Gastroesophageal sphincter (tissue), 4 donors: Measurements from ENCODE around the gene RAB3C. TPM values are rescaled to one million over a fixed set of nuclear protein-coding genes. Genes with fewer than 3 reads are reported as not detected.

Source experiments
- ATAC-seq: fragments of 150-250 bp; one replicate; pipeline ENCODE4 v1.9.1; 2016; ENCODE audit warnings: mild to moderate bottlenecking, moderate library complexity
- H3K27ac ChIP-seq, 4 donors: fragments of 200-600 bp; sonication (generic) in 3 of 4; 1 replicate in 3 of 4; 2 replicates in 1 of 4; pipeline ENCODE4 v1.5.1; 2016 to 2019
- H3K27me3 ChIP-seq: fragments of 200-600 bp; sonication (generic); one replicate; pipeline ENCODE4 v1.5.1; 2019
- H3K36me3 ChIP-seq, 2 donors: fragments of 200-600 bp; sonication (generic); one replicate each; pipeline ENCODE4 v1.5.1; 2019; ENCODE audit warnings: control low read depth in 1 of 2
- H3K4me1 ChIP-seq, 3 donors: fragments of 200-600 bp; sonication (generic); 1 replicate in 2 of 3; 2 replicates in 1 of 3; pipeline ENCODE4 v1.5.1; 2016 to 2019; ENCODE audit warnings: control low read depth in 2 of 3
- H3K4me3 ChIP-seq, 2 donors: fragments of 200-600 bp; sonication (generic); one replicate each; pipeline ENCODE4 v1.5.1; 2019; ENCODE audit warnings: mild to moderate bottlenecking in 1 of 2, moderate library complexity in 1 of 2
- H3K9me3 ChIP-seq, 3 donors: fragments of 200-600 bp; sonication (generic); one replicate each; pipeline ENCODE4 v1.5.1; 2017 to 2019; ENCODE audit warnings: control low read depth in 2 of 3
- EP300 ChIP-seq: sonication (generic); formaldehyde crosslinking; IDR thresholded peaks from one replicate; pipeline ENCODE4 v1.6.1; 2017; ENCODE audit warnings: antibody characterized with exemption, mild to moderate bottlenecking
- POLR2A ChIP-seq, 2 donors: fragments of 450-650 bp; IDR thresholded peaks; one replicate each; pipeline ENCODE4 v1.6.1; 2017; ENCODE audit warnings: antibody characterized with exemption in 2 of 2, mild to moderate bottlenecking in 2 of 2, moderate library complexity in 1 of 2
- POLR2AphosphoS5 ChIP-seq: sonication (generic); formaldehyde crosslinking; IDR thresholded peaks from one replicate; pipeline ENCODE4 v1.6.1; 2017; ENCODE audit warnings: antibody characterized with exemption
- whole genome bisulfite sequencing, 2 donors: methylation state at CpG; one replicate each; pipeline ENCODE4 v1.1.5; 2018; ENCODE audit warnings: low coverage in 1 of 2; 5-methylcytosine and 5-hydroxymethylcytosine counted together
- total RNA-seq, 4 donors: library from RNA; depleted of rRNA; stranded (reverse); fragments of >200 nt; gene quantifications; one replicate each; pipeline ENCODE4 v1.1.0, GENCODE V29; 2016
- TF ChIP-seq, protein P1 (sequence below), 4 experiments: fragments of 200-600 bp in 2 of 4; fragments of 450-650 bp in 2 of 4; sonication (generic) in 1 of 4; IDR thresholded peaks; one replicate each; pipeline ENCODE4 v1.5.1; 2017 to 2019; ENCODE audit warnings: antibody characterized with exemption in 4 of 4, mild to moderate bottlenecking in 2 of 4, moderate library complexity in 2 of 4

Gene RAB3C
- total RNA-seq, 4 donors from 2014 or later: 0.16 to 3.5 (median 2.1) TPM

GRCh38 chr5:58750036-58750435 is 167.2 kb downstream of the RAB3C start:
- no peak for ATAC-seq
- H3K36me3 ChIP-seq: no peaks in the 10 kb centered on the region

GRCh38 chr5:58751222-58751837 is 168.5 kb downstream of the RAB3C start:
- H3K4me1 ChIP-seq: no peaks in the 10 kb centered on the region
- no peaks in the 10 kb centered on the region for H3K9me3 ChIP-seq
- no peaks in the 10 kb centered on the region for H3K27me3 ChIP-seq
- no peak for ATAC-seq
- H3K27ac ChIP-seq: no peak overlapping the region
- 67 to 92% methylated on average over 4 of the region's 4 CpGs for WGBS, 2 donors
- no peaks in the 10 kb centered on the region for H3K36me3 ChIP-seq
- H3K4me3 ChIP-seq: no peak overlapping the region
- TF ChIP-seq, protein P1, sequence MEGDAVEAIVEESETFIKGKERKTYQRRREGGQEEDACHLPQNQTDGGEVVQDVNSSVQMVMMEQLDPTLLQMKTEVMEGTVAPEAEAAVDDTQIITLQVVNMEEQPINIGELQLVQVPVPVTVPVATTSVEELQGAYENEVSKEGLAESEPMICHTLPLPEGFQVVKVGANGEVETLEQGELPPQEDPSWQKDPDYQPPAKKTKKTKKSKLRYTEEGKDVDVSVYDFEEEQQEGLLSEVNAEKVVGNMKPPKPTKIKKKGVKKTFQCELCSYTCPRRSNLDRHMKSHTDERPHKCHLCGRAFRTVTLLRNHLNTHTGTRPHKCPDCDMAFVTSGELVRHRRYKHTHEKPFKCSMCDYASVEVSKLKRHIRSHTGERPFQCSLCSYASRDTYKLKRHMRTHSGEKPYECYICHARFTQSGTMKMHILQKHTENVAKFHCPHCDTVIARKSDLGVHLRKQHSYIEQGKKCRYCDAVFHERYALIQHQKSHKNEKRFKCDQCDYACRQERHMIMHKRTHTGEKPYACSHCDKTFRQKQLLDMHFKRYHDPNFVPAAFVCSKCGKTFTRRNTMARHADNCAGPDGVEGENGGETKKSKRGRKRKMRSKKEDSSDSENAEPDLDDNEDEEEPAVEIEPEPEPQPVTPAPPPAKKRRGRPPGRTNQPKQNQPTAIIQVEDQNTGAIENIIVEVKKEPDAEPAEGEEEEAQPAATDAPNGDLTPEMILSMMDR (IDR thresholded peaks at IDR 0.05): no peak
- no peak for TF ChIP-seq POLR2AphosphoS5

More at GRCh38 chr5:58750036-58750435, 167.2 kb downstream of the RAB3C start:
- no peaks in the 10 kb centered on the region for H3K4me1 ChIP-seq
- no peak overlapping the region for H3K4me3 ChIP-seq
- H3K27me3 ChIP-seq: no peaks in the 10 kb centered on the region
- H3K27ac ChIP-seq: no peak overlapping the region
- no peaks in the 10 kb centered on the region for H3K9me3 ChIP-seq
- no peak for TF ChIP-seq POLR2AphosphoS5
- TF ChIP-seq, protein P1 (IDR thresholded peaks at IDR 0.05): no peak
- TF ChIP-seq EP300: no peak
- TF ChIP-seq POLR2A (IDR thresholded peaks at IDR 0.05): no peak

DNA sequence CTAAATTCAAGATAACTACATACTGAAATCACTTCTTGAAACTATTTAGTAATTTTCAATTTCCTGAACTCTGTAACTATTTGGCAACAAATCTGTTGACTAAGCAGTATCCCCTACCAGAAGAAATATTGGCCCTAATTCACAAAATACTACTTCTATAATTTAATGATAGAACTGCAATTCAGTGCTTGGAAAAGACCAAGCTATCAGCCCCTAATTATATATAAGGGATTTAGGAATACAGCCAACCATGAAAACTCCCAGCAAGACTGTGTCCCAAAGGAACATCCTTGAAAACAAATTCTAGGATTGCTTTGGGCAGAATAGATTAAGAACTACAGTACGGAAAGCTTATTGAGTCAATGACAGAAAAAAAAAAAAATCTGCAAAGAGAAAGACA is 169.2 kb downstream of the RAB3C start:
- TF ChIP-seq EP300: no peak
- TF ChIP-seq, protein P1 (IDR thresholded peaks at IDR 0.05): no peak
- TF ChIP-seq POLR2AphosphoS5: no peak
- TF ChIP-seq POLR2A (IDR thresholded peaks at IDR 0.05): no peak
- no peaks in the 10 kb centered on the region for H3K9me3 ChIP-seq
- H3K36me3 ChIP-seq: no peaks in the 10 kb centered on the region
- no peak for ATAC-seq
- H3K4me1 ChIP-seq: no peaks in the 10 kb centered on the region
- H3K4me3 ChIP-seq: no peak overlapping the region
- 57 to 73% methylated on average over 1 of the region's 1 CpG for WGBS, 2 donors
- no peak overlapping the region for H3K27ac ChIP-seq
- no peaks in the 10 kb centered on the region for H3K27me3 ChIP-seq

DNA sequence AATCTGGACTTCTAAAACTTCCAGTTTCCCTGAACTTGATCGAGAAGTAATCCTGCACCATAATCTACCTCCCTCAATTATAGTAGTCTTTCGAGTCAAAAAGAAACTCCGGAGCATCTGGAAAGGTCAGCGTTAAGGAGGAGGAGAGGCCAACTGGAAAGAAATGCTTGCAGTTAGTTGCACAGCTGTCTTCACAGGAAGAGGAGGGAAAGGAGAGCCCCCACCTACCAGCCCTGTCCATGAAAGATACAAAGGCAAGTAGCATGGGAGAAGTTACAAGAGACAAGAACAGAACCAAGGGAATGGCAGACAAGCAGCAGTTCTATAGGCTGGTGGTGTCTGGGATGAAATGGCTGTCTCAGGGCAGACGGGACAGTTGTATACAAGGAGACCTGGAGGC is 170.6 kb downstream of the RAB3C start:
- TF ChIP-seq EP300 (no peak), POLR2AphosphoS5 (no peak), POLR2A (IDR thresholded peaks at IDR 0.05) (no peak)
- TF ChIP-seq, protein P1 (IDR thresholded peaks at IDR 0.05): no peak
- WGBS, 2 donors: 45 to 61% methylated on average over 3 to 5 of the region's 5 CpGs
- Histone ChIP-seq H3K4me3 (no peak overlapping the region), H3K9me3 (no peaks in the 10 kb centered on the region), H3K4me1 (no peaks in the 10 kb centered on the region), H3K27me3 (no peaks in the 10 kb centered on the region), H3K27ac (no peak overlapping the region), H3K36me3 (no peaks in the 10 kb centered on the region)
- ATAC-seq: no peak

- no peak overlapping the region for H3K27ac ChIP-seq
- WGBS, 2 donors: 76 to 78% methylated on average over 5 to 6 of the region's 6 CpGs
- H3K4me1 ChIP-seq: no peaks in the 10 kb centered on the region
- H3K9me3 ChIP-seq: no peaks in the 10 kb centered on the region
- ATAC-seq: no peak
- no peaks in the 10 kb centered on the region for H3K36me3 ChIP-seq
- H3K4me3 ChIP-seq: no peak overlapping the region
- TF ChIP-seq EP300 (no peak), POLR2AphosphoS5 (no peak), POLR2A (IDR thresholded peaks at IDR 0.05) (no peak)
- TF ChIP-seq, protein P1 (IDR thresholded peaks at IDR 0.05): no peak
- H3K27me3 ChIP-seq: no peaks in the 10 kb centered on the region
Measured at GRCh38 chr5:58754250-58754649, 171.4 kb downstream of the RAB3C start.
